Mesothelial cell of epicardium (in vitro differentiated cells): ENCODE data around the gene MRGPRD. TPM values are rescaled to one million over a fixed set of nuclear protein-coding genes. Genes with fewer than 3 reads are reported as not detected.

Experiments used
- DNase-seq, 2 experiments: peaks; one replicate each; pipeline ENCODE4 v3.0.0; 2021; ENCODE audit warnings: low spot score in 2 of 2; ENCODE audit not compliant: unreplicated experiment in 2 of 2
- H3K27ac Mint-ChIP-seq: 2 replicates; pipeline ENCODE4 v1.8.0; 2021; ENCODE audit warnings: mixed read lengths
- H3K27me3 Mint-ChIP-seq: 2 replicates; pipeline ENCODE4 v1.8.0; 2021; ENCODE audit warnings: low read depth, mixed read lengths
- H3K36me3 Mint-ChIP-seq: 2 replicates; pipeline ENCODE4 v1.8.0; 2021; ENCODE audit warnings: mixed read lengths
- H3K4me1 Mint-ChIP-seq: 2 replicates; pipeline ENCODE4 v1.8.0; 2021; ENCODE audit warnings: mixed read lengths
- H3K4me3 Mint-ChIP-seq: 2 replicates; pipeline ENCODE4 v1.8.0; 2021; ENCODE audit warnings: mild to moderate bottlenecking, moderate library complexity, mixed read lengths
- H3K9me3 Mint-ChIP-seq: 2 replicates; pipeline ENCODE4 v1.8.0; 2021; ENCODE audit warnings: mixed read lengths
- CTCF ChIP-seq: fragments of 200-600 bp; sonication (generic); IDR thresholded peaks from one replicate; pipeline ENCODE4 v1.5.0; 2021; ENCODE audit warnings: antibody characterized with exemption; ENCODE audit not compliant: unreplicated experiment
- total RNA-seq: library from RNA; stranded (reverse); gene quantifications from 3 replicates; pipeline ENCODE4 v1.2.1, GENCODE V29; 2021

Gene MRGPRD
- total RNA-seq, 1 donor from 2014 or later, result not detected

DNA sequence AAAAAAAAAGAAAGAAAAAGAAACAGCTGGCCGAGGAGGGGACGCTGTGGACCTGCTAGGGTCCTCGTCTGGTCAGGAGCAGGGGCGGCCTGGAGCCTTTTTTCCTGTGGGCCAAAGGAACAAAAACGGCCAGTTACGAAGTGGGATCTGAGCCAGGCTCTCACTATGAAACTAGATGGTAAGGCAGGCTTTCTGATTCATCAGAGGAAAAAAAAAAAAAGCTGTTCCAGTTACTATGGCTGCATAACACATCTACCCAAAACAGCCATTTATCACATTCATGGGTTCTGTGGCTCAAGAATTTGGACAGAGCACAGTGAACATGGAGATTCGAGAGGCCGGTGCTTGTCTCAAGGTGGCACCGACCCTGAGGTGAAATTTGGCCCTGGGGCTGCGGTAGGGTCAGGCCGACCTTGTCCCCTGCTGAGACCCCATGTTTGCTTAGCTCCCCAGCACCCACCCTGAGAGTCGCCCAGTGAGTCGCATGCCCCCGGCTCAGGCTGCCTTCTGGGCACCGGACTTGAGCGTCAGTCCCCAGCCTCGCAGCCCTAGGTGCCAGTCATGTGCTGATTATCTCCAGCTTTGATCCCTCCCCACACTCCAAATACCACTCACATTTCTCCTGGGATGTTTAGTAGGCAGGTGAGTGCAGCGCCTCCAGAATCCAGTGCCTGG, 34.2 kb downstream of the MRGPRD start:
- H3K4me1 Mint-ChIP-seq, result peaks cover 14% of the 10 kb centered on the region

GRCh38 chr11:68942751-68943271, 38.0 kb downstream of the MRGPRD start:
- Mint-ChIP-seq H3K4me3 (no peak overlapping the region), H3K4me1 (peaks cover 14% of the 10 kb centered on the region), H3K9me3 (no peaks in the 10 kb centered on the region), H3K27ac (no peak overlapping the region), H3K27me3 (no peaks in the 10 kb centered on the region), H3K36me3 (peaks cover 9% of the 10 kb centered on the region)
- DNase-seq, result no peak
- TF ChIP-seq CTCF, result no peak

More for the DNA sequence above, 34.2 kb downstream of the MRGPRD start:
- Mint-ChIP-seq H3K9me3 (no peaks in the 10 kb centered on the region), H3K27ac (peak overlapping the region; percentile 83), H3K4me3 (no peak overlapping the region), H3K27me3 (no peaks in the 10 kb centered on the region), H3K36me3 (no peaks in the 10 kb centered on the region)
- no peak for TF ChIP-seq CTCF
- no peak for DNase-seq

DNA sequence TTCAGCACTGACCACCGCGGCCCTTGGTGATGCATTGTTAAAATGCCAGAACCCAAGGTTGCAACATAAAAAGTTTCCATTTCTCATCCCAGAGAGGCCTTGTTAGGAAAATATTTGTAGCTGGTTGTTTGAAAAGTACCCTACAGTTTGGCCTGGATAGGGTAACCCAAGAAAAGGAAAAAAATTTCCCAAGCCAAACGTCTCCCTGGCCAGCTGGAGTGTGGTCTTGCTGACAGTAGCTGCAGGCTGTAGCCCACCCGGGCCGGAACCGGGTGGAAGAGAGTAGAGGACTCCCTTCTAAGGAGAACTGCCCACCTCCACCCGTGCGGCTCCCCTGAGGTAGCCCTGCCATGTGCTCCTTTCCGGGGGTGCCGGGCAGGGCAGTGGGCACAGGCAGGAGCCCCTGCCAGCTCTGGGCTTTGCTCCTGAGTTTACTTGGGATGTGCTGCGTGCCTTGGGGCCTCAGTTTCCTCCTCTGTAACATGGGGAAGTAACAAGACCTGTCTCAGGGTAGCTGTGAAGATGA, 38.6 kb downstream of the MRGPRD start:
- TF ChIP-seq CTCF, result no peak
- Mint-ChIP-seq H3K4me3 (no peak overlapping the region), H3K4me1 (peaks cover 14% of the 10 kb centered on the region), H3K27me3 (no peaks in the 10 kb centered on the region), H3K36me3 (peaks cover 9% of the 10 kb centered on the region), H3K9me3 (no peaks in the 10 kb centered on the region), H3K27ac (no peak overlapping the region)
- DNase-seq, result no peak

- H3K4me1 Mint-ChIP-seq, result peaks cover 9% of the 10 kb centered on the region
- H3K27ac Mint-ChIP-seq, result no peak overlapping the region
Measured at GRCh38 chr11:68941324-68942094, 39.3 kb downstream of the MRGPRD start.

More at GRCh38 chr11:68941324-68942094, 39.3 kb downstream of the MRGPRD start:
- no peak for DNase-seq
- Mint-ChIP-seq H3K4me3 (no peak overlapping the region), H3K27me3 (no peaks in the 10 kb centered on the region), H3K9me3 (no peaks in the 10 kb centered on the region), H3K36me3 (peaks cover 9% of the 10 kb centered on the region)
- TF ChIP-seq CTCF, result no peak
